ENCODE data around the gene RNASE11. TPM values are rescaled to one million over a fixed set of nuclear protein-coding genes. Genes with fewer than 3 reads are reported as not detected.

Gene RNASE11
- total and polyA plus RNA-seq, 3 donors from 2014 or later, result 31.7 to 81.0 (median 52.0) TPM

GRCh38 chr14:20631023-20631879, 43.5 kb upstream of the RNASE11 start:
- H3K4me1 ChIP-seq, result peaks cover 23% of the 10 kb centered on the region
- H3K36me3 ChIP-seq (ENCODE audit: low read depth, missing control alignments), result no peaks in the 10 kb centered on the region
- 5 to 14% methylated on average over 19 of the region's 19 CpGs for WGBS, 2 donors
- no peaks in the 10 kb centered on the region for H3K9me3 ChIP-seq
- peak overlapping the region; percentile 20 to 39 for H3K4me3 ChIP-seq
- peak overlapping the region; percentile 25 to 50 for H3K27ac ChIP-seq
- no peak for TF ChIP-seq CTCF (IDR thresholded peaks at IDR 0.05)
- no peak for TF ChIP-seq POLR2A (IDR thresholded peaks at IDR 0.05)
- peak; percentile 55 for DNase-seq
- intact Hi-C loops (cut with DNase I; ENCODE audit: low total_unique reads), result no loop called here
- no peaks in the 10 kb centered on the region for H3K27me3 ChIP-seq

GRCh38 chr14:20630340-20631022, 42.7 kb upstream of the RNASE11 start:
- TF ChIP-seq CTCF (IDR thresholded peaks at IDR 0.05) (no peak), POLR2A (IDR thresholded peaks at IDR 0.05) (no peak)
- peaks cover 26% of the 10 kb centered on the region for H3K4me1 ChIP-seq
- WGBS, 2 donors, result 8 to 18% methylated on average over 23 of the region's 23 CpGs
- H3K9me3 ChIP-seq, result no peaks in the 10 kb centered on the region
- H3K36me3 ChIP-seq (ENCODE audit: low read depth, missing control alignments), result no peaks in the 10 kb centered on the region
- peak overlapping the region; percentile 25 to 50 for H3K27ac ChIP-seq
- intact Hi-C loops (cut with DNase I; ENCODE audit: low total_unique reads), result no loop called here
- no peaks in the 10 kb centered on the region for H3K27me3 ChIP-seq
- peak overlapping the region; percentile 7 to 39 for H3K4me3 ChIP-seq
- DNase-seq, result no peak

GRCh38 chr14:20628063-20628854, 40.5 kb upstream of the RNASE11 start:
- 17 to 18% methylated on average over 10 of the region's 10 CpGs for WGBS, 2 donors
- intact Hi-C loops (cut with DNase I; ENCODE audit: low total_unique reads), result no loop called here
- no peaks in the 10 kb centered on the region for H3K9me3 ChIP-seq
- H3K27me3 ChIP-seq, result no peaks in the 10 kb centered on the region
- H3K27ac ChIP-seq, result peak overlapping the region; percentile 8 to 48
- H3K36me3 ChIP-seq (ENCODE audit: low read depth, missing control alignments), result no peaks in the 10 kb centered on the region
- DNase-seq, result no peak
- H3K4me1 ChIP-seq, result peaks cover 26% of the 10 kb centered on the region
- TF ChIP-seq CTCF (IDR thresholded peaks at IDR 0.05), result no peak
- no peak for TF ChIP-seq POLR2A (IDR thresholded peaks at IDR 0.05)
- no peak overlapping the region for H3K4me3 ChIP-seq

GRCh38 chr14:20627346-20628027, 39.7 kb upstream of the RNASE11 start:
- Histone ChIP-seq H3K4me3 (no peak overlapping the region), H3K4me1 (peaks cover 26% of the 10 kb centered on the region), H3K36me3 (ENCODE audit: low read depth, missing control alignments) (no peaks in the 10 kb centered on the region), H3K27me3 (no peaks in the 10 kb centered on the region), H3K27ac (peak overlapping the region; percentile 8 to 43), H3K9me3 (no peaks in the 10 kb centered on the region)
- 34 to 39% methylated on average over 5 of the region's 5 CpGs for WGBS, 2 donors
- intact Hi-C loops (cut with DNase I; ENCODE audit: low total_unique reads), result no loop called here
- DNase-seq, result no peak
- TF ChIP-seq POLR2A (IDR thresholded peaks at IDR 0.05), result no peak
- TF ChIP-seq CTCF (IDR thresholded peaks at IDR 0.05), result no peak
